HEK293 (cell line): ENCODE measurements around the gene TRIM44.
A peak's percentile ranks its signal among the peaks of the same experiment; 100 is the strongest.

Experiments used
- EGR2 ChIP-seq: fragments of 450-650 bp; formaldehyde crosslinking; IDR thresholded peaks from 2 replicates; pipeline ENCODE4 v1.5.1; 2016; ENCODE audit warnings: low read depth, missing biosample characterization, missing genetic modification characterization
- GFI1B ChIP-seq: fragments of 450-650 bp; formaldehyde crosslinking; IDR thresholded peaks from 2 replicates; pipeline ENCODE4 v1.5.1; 2016; ENCODE audit warnings: missing biosample characterization, missing genetic modification characterization
- GLIS1 ChIP-seq: fragments of 450-650 bp; formaldehyde crosslinking; IDR thresholded peaks from 2 replicates; pipeline ENCODE4 v1.5.1; 2016; ENCODE audit warnings: missing biosample characterization, missing genetic modification characterization
- HOXC10 ChIP-seq: sonication (generic); formaldehyde crosslinking; IDR thresholded peaks from 2 replicates; pipeline ENCODE4 v1.8.1; 2023; ENCODE audit warnings: mild to moderate bottlenecking, missing genetic modification reagents
- KLF8 ChIP-seq: fragments of 450-650 bp; formaldehyde crosslinking; IDR thresholded peaks from 2 replicates; pipeline ENCODE4 v1.5.1; 2016; ENCODE audit warnings: missing biosample characterization, missing genetic modification characterization
- MZF1 ChIP-seq: fragments of 450-650 bp; formaldehyde crosslinking; IDR thresholded peaks from 2 replicates; pipeline ENCODE4 v1.5.1; 2017; ENCODE audit warnings: missing biosample characterization, missing genetic modification characterization, borderline replicate concordance
- OSR2 ChIP-seq: fragments of 450-650 bp; formaldehyde crosslinking; IDR thresholded peaks from 2 replicates; pipeline ENCODE4 v1.5.1; 2016; ENCODE audit warnings: missing biosample characterization, missing genetic modification characterization
- PBX3 ChIP-seq: sonication (generic); formaldehyde crosslinking; IDR thresholded peaks from 2 replicates; pipeline ENCODE4 v1.8.1; 2022; ENCODE audit warnings: mild to moderate bottlenecking, moderate library complexity, missing genetic modification reagents
- REST ChIP-seq: fragments of 450-650 bp; formaldehyde crosslinking; IDR thresholded peaks from 2 replicates; pipeline ENCODE4 v1.5.1; 2016; ENCODE audit warnings: missing biosample characterization, missing genetic modification characterization
- TSHZ1 ChIP-seq: fragments of 450-650 bp; formaldehyde crosslinking; IDR thresholded peaks from 2 replicates; pipeline ENCODE4 v1.5.1; 2016; ENCODE audit warnings: missing biosample characterization, missing genetic modification characterization, borderline replicate concordance
- WT1 ChIP-seq: fragments of 450-650 bp; formaldehyde crosslinking; IDR thresholded peaks from 2 replicates; pipeline ENCODE4 v1.5.1; 2016; ENCODE audit warnings: missing biosample characterization, missing genetic modification characterization
- ZBTB7A ChIP-seq: fragments of 450-650 bp; formaldehyde crosslinking; IDR thresholded peaks from 2 replicates; pipeline ENCODE4 v1.5.1; 2016; ENCODE audit warnings: low read depth, missing biosample characterization, missing genetic modification characterization
- ZNF2 ChIP-seq: fragments of 450-650 bp; formaldehyde crosslinking; IDR thresholded peaks from 2 replicates; pipeline ENCODE4 v1.5.1; 2016; ENCODE audit warnings: missing biosample characterization, missing genetic modification characterization
- ZNF202 ChIP-seq: fragments of 450-650 bp; formaldehyde crosslinking; IDR thresholded peaks from 2 replicates; pipeline ENCODE4 v1.5.1; 2016; ENCODE audit warnings: missing biosample characterization, missing genetic modification characterization, borderline replicate concordance
- ZNF221 ChIP-seq: fragments of 450-650 bp; formaldehyde crosslinking; IDR thresholded peaks from 2 replicates; pipeline ENCODE4 v1.5.1; 2017; ENCODE audit warnings: missing biosample characterization, missing genetic modification characterization, borderline replicate concordance
- ZNF302 ChIP-seq: fragments of 450-650 bp; formaldehyde crosslinking; IDR thresholded peaks from 2 replicates; pipeline ENCODE4 v1.5.1; 2016; ENCODE audit warnings: missing biosample characterization, missing genetic modification characterization, low read depth
- ZNF350 ChIP-seq: fragments of 450-650 bp; formaldehyde crosslinking; IDR thresholded peaks from 2 replicates; pipeline ENCODE4 v1.5.0; 2017; ENCODE audit warnings: missing biosample characterization, mild to moderate bottlenecking, missing genetic modification characterization
- ZNF433 ChIP-seq: fragments of 450-650 bp; formaldehyde crosslinking; IDR thresholded peaks from 2 replicates; pipeline ENCODE4 v1.5.1; 2016; ENCODE audit warnings: missing biosample characterization, missing genetic modification characterization, low read depth
- ZNF488 ChIP-seq: fragments of 450-650 bp; formaldehyde crosslinking; IDR thresholded peaks from 2 replicates; pipeline ENCODE4 v1.5.1; 2016; ENCODE audit warnings: missing biosample characterization, missing genetic modification characterization
- ZNF501 ChIP-seq: fragments of 450-650 bp; formaldehyde crosslinking; IDR thresholded peaks from 2 replicates; pipeline ENCODE4 v1.5.1; 2016; ENCODE audit warnings: missing biosample characterization, missing genetic modification characterization
- ZNF510 ChIP-seq: fragments of 450-650 bp; formaldehyde crosslinking; IDR thresholded peaks from 2 replicates; pipeline ENCODE4 v1.5.1; 2018; ENCODE audit warnings: mild to moderate bottlenecking, missing genetic modification characterization, missing biosample characterization; ENCODE audit not compliant: insufficient replicate concordance
- ZNF530 ChIP-seq: fragments of 450-650 bp; formaldehyde crosslinking; IDR thresholded peaks from 2 replicates; pipeline ENCODE4 v1.5.1; 2016; ENCODE audit warnings: low read depth, missing biosample characterization, missing genetic modification characterization
- ZNF560 ChIP-seq: fragments of 450-650 bp; formaldehyde crosslinking; IDR thresholded peaks from 2 replicates; pipeline ENCODE4 v1.5.1; 2017; ENCODE audit warnings: missing biosample characterization, missing genetic modification characterization, borderline replicate concordance
- ZNF571 ChIP-seq: fragments of 450-650 bp; formaldehyde crosslinking; IDR thresholded peaks from 2 replicates; pipeline ENCODE4 v1.5.0; 2017; ENCODE audit warnings: missing biosample characterization, missing genetic modification characterization
- ZNF621 ChIP-seq: fragments of 450-650 bp; formaldehyde crosslinking; IDR thresholded peaks from 2 replicates; pipeline ENCODE4 v1.5.1; 2017; ENCODE audit warnings: missing biosample characterization, missing genetic modification characterization
- ZNF629 ChIP-seq: fragments of 450-650 bp; formaldehyde crosslinking; IDR thresholded peaks from 2 replicates; pipeline ENCODE4 v1.5.1; 2017; ENCODE audit warnings: missing biosample characterization, missing genetic modification characterization
- ZNF639 ChIP-seq: fragments of 450-650 bp; formaldehyde crosslinking; IDR thresholded peaks from 2 replicates; pipeline ENCODE4 v1.5.1; 2016; ENCODE audit warnings: missing biosample characterization, missing genetic modification characterization
- ZNF707 ChIP-seq: fragments of 450-650 bp; formaldehyde crosslinking; IDR thresholded peaks from 2 replicates; pipeline ENCODE4 v1.5.1; 2016; ENCODE audit warnings: missing biosample characterization, missing genetic modification characterization
- ZNF776 ChIP-seq: fragments of 450-650 bp; formaldehyde crosslinking; IDR thresholded peaks from 2 replicates; pipeline ENCODE4 v1.5.0; 2017; ENCODE audit warnings: missing biosample characterization, missing genetic modification characterization, borderline replicate concordance
- ZNF792 ChIP-seq: fragments of 450-650 bp; formaldehyde crosslinking; IDR thresholded peaks from 2 replicates; pipeline ENCODE4 v1.5.1; 2016; ENCODE audit warnings: missing biosample characterization, missing genetic modification characterization

Gene TRIM44

GRCh38 chr11:35615921-35616900 is 46.4 kb upstream of the TRIM44 start (continued):
- TF ChIP-seq ZNF560 (tag by site-specific recombination) (no peak), HOXC10 (CRISPR knock-in tag) (no peak), ZNF707 (tag by site-specific recombination) (no peak), ZNF792 (tag by site-specific recombination) (no peak), GLIS1 (peak; percentile 65), ZNF776 (tag by site-specific recombination) (no peak), EGR2 (tag by site-specific recombination) (no peak), ZBTB7A (no peak), ZNF202 (no peak), ZNF530 (tag by site-specific recombination) (no peak), KLF8 (peak; percentile 90), ZNF621 (tag by site-specific recombination) (no peak), ZNF629 (tag by site-specific recombination) (no peak), ZNF639 (tag by site-specific recombination) (no peak), PBX3 (CRISPR knock-in tag) (no peak), ZNF433 (no peak), ZNF510 (tag by site-specific recombination) (no peak), ZNF350 (tag by site-specific recombination) (no peak), WT1 (tag by site-specific recombination) (no peak), ZNF2 (tag by site-specific recombination) (no peak), ZNF488 (tag by site-specific recombination) (no peak), TSHZ1 (tag by site-specific recombination) (0 out of 2 replicates have a peak, but pooled peaks have one; percentile 47), ZNF302 (tag by site-specific recombination) (no peak), ZNF221 (tag by site-specific recombination) (no peak), GFI1B (tag by site-specific recombination) (no peak), ZNF501 (tag by site-specific recombination) (no peak), OSR2 (tag by site-specific recombination) (peak; percentile 74), MZF1 (tag by site-specific recombination) (no peak), REST (tag by site-specific recombination) (no peak), ZNF571 (tag by site-specific recombination) (no peak)
